HG03025 (cell line): ENCODE results near the gene PCSK1N.
"Not testable (repeated sequence)": the region's sequence is repeated elsewhere in the genome, so short reads cannot be mapped to it uniquely, and the experiment has no call there.

Experiments
- ATAC-seq: cut with Tn5 transposase; IDR thresholded peaks from one replicate; pipeline ENCODE4 v1.9.1; 2021; ENCODE audit warnings: mild to moderate bottlenecking, moderate library complexity; ENCODE audit not compliant: unreplicated experiment, low FRiP score

Gene PCSK1N, protein sequence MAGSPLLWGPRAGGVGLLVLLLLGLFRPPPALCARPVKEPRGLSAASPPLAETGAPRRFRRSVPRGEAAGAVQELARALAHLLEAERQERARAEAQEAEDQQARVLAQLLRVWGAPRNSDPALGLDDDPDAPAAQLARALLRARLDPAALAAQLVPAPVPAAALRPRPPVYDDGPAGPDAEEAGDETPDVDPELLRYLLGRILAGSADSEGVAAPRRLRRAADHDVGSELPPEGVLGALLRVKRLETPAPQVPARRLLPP

DNA sequence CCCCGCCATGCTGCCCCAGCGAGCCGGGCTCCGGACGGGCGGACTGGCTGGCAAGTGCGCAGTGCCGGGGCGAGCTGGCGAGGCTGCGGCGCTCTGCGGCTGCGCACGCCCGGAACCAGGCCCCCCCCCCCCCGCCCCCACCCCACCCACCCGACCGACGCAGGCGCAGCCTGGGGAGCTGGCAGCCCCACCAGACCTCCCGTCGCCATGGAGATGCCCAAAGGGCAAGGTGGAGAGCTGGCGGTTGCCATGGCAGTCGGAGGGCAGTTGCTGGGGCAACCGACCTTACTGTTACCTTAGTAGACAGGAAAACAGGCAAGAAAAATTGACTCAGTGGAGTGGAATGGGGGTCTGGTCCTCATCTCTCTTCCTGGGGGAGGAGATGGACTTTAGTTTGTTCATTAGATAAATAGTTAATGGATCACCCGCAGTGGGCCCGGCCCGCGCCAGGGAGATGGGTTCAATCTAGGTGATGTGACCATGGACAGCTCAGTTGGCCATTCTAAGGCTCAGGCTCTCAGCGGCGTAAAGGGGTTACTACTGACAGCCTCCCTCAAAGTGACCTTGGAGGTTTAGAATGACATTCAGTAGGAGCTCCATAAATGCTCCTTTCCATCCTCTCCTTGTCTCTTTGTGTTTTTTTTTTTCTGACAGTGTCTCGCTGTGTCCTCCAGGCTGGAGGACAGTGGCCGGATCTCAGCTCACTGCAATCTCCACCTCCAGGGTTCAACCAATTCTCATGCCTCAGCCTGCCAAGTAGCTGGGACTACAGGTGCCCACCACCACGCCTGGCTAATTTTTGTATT lies at the start of gene PCSK1N:
Gene PCSK1N (minus strand): TSS at position 87 of the 806 bp plus-strand sequence. CDS start 78 bp downstream, at position 9.
- no peak for ATAC-seq

DNA sequence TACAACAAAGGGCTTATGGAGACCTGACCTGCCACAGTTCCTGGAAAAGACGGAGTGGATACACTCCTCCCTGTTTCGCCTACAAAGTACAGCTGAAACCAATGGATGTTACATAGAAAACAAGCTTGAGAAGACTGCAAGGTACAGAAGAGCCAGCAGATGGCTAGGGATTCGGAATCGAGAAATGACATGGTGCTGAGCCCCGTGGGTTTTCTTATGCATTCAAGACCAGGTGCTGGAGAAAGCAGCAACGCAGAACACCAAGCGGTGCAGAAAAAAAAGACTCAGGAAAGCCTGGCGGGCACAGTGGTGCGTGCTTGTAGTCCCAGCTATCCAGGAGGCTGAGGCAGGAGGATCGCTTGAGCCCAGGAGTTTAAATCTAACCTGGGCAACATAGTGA lies 48.3 kb upstream of the PCSK1N start:
- ATAC-seq, result no peak

DNA sequence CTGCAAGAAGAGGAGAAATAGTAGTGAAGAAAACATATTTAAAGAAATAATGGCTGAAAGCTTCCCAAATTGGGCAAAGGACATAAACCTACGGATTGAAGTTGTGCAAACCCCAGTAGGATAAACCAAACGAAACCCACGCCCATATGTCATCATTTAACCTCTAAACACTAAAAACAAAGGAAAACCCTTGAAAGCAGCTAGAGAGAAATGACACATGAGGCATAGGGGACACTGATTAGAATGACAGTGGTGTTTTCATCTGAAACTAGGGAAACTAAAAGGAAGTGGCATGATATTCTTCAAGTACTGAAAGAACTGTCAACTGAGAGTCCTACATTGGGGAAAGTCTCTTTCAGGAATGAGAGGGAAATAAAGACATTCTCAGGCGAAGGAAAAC lies 41.5 kb upstream of the PCSK1N start:
- ATAC-seq, result not testable (repeated sequence)

DNA sequence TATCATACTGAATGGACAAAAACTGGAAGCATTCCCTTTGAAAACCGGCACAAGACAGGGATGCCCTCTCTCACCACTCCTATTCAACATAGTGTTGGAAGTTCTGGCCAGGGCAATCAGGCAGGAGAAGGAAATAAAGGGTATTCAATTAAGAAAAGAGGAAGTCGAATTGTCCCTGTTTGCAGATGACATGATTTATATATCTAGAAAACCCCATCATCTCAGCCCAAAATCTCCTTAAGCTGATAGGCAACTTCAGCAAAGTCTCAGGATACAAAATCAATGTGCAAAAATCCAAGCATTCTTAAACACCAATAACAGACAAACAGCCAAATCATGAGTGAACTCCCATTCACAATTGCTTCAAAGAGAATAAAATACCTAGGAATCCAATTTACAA lies 36.6 kb upstream of the PCSK1N start:
- ATAC-seq, result not testable (repeated sequence)

DNA sequence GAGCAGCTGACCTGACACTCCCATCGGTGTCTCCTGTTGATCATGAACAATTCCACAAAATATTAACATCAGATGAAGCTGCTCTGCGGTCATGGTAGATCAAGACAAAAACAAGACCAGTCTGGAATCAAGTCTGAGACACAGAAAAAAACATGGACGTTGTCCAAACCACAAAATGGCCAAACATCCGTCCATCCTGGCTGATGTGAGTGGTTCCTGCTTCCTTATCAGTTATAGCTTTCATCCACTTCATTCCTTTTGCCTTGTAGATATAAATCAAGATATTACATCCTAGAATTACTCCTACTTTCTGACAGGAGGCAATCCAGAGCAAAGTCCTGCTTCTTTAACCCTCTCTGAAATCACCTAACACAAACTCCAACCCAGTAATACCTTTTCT lies 28.8 kb upstream of the PCSK1N start:
- ATAC-seq, result no peak

DNA sequence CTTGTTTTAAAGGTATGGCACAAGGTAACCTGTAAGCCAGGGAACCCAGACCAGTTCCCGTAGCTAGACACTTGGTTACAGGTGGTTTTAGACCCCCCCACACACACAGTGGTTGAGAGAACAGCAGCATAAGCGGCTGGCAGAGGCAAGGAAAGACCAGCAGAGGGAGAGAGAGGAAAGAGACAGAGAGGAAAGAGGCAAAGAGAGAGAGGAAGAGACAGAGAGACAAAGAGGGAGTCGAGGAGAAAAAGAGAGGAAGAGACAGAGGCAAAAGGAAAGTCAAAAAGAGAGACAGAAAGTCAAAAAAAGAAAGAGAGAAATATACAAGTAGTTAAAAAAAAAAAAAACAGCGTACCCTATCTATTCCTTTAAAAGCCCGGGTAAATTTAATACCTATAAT lies 19.5 kb upstream of the PCSK1N start:
- no peak for ATAC-seq

DNA sequence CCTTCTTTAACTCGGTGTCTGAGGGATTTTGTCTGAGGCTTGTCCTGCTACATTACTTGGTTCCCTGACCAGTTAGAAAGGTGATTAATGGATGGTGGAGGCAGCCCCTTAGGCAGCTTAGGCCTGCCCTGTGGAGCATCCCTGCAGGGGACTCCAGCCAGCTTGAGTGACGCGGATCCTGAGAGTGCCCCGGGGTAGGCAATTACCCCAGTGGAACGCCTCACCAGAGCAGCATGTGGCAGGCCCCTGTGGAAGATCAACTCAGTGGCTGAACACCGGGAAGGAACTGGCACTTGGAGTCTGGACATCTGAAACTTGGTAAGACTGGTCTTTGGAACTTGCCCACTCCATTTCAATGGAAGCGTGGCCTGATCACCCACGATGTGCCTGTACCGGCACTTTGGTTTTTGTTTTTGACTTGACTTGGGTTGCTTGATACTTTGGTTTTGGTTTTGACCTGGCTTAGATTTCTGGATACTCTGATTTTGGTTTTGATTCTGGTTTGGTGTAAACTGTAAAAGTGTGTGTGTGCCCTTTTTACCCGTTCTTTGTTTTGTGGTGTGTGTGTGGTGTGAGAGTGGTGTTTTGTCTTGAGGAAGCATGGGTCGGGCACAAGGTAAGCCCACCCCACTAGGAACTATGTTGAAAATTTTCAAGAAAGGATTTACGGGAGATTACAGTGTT lies 18.9 kb upstream of the PCSK1N start:
- ATAC-seq, result not testable (repeated sequence)

DNA sequence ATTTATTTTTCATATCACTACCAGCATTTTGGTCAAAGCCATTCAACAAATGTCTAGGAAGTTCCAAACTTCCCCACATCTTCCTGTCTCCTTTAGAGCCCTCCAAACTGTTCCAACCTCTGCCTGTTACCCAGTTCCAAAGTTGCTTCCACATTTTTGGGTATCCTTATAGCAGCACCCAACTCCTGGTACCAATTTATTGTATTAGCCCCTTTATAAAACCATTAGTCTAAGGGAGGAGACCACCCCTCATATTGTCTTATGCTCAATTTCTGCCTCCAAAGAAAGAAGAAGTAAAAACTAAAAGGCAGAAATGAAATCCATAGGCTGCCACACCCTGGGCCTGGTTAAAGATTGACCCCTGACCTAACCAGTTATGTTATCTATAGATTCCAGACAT lies 18.1 kb upstream of the PCSK1N start:
- not testable (repeated sequence) for ATAC-seq

DNA sequence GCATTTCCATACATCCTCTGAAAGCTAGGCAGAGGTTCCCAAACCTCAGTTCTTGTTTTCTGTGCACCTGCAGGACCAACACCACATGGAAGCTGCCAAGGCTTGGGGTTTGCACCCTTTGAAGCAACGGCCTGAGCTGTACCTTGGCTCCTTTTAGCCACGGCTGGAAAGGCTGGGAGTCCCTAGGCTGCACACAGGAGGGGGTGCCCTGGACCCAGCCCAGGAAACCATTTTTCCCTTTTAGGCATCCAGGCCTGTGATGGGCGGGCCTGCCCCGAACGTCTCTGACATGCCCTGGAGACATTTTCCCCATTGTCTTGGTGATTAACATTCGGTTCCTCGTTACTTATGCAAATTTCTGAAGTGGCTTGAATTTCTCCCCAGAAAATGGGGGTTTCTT lies 17.4 kb upstream of the PCSK1N start:
- ATAC-seq, result no peak

DNA sequence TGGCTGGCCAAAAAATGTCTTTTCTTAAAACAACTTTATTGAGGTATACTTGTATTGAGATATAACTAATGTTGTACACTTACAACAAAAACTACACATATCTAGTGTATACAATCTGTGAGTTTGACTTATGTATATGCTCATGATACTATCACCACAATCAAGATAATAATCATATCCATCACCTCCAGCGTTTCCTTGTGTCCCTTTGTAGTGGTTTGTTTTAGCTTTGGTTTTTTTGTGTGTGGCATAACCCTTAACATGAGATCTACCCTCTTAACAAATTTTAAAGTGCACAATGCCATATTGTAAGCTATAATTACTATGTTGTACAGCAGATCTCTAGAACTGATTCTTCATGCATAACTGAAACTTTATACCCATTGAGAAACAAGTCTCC lies 13.4 kb upstream of the PCSK1N start:
- ATAC-seq, result no peak

DNA sequence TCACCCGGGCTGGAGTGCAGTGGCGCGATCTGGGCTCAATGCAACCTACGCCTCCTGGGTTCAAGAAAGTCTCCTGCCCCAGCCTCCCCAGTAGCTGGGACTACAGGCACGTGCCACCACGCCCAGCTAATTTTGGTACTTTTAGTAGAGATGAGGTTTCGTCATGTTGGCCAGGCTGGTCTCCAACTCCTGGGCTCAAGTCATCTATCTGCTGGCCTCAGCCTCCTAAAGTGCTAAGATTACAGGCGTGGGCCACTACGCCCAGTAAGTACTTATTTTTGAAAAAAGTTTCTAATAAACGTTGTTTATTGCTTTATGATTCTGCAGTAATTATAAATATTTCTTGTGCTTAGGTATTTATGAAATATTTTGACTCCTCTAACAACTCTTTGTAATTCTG lies 4.3 kb upstream of the PCSK1N start:
- ATAC-seq, result no peak

DNA sequence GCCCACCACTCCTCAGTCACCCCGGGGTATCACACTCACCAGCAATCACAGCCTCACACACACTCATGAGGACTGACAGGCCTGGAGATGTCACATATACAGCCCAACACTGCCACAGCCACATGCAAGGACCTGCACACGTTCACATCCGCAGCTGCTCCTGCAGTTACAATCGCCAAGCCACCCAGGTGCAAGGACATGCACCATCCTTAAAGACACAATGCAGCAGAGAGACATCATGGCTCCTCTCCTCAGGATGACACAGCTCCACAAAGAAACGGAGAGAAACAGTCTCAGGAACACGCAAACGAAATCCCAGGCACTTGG lies 1.1 kb downstream of the PCSK1N start:
- ATAC-seq, result no peak

DNA sequence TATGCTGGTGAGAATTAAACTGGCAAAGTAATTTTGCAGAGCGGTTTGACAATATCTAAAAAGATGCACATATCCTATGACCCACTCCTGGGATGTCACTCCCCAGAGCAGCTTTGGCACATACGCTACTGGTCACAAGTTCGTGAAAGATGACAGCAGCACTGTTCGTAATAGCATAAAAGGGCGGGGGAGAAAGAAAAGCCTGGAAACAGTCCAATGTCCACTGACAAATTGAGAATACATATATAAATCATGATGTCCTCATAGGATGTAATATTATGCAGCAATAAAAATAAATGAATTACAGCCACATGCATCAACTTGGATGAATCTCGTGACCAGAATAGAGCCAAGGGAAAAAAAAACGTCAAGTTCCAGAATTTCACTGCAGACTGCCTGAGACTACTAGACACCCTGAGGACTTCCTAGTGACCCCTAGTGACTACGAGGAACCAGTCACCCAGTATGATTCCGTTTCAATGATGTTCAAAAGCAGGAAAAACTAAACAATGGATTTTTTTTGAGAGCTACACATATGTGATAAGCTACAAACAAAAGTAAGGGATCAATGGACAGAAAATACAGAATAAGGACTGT lies 1.8 kb downstream of the PCSK1N start:
- ATAC-seq, result no peak

DNA sequence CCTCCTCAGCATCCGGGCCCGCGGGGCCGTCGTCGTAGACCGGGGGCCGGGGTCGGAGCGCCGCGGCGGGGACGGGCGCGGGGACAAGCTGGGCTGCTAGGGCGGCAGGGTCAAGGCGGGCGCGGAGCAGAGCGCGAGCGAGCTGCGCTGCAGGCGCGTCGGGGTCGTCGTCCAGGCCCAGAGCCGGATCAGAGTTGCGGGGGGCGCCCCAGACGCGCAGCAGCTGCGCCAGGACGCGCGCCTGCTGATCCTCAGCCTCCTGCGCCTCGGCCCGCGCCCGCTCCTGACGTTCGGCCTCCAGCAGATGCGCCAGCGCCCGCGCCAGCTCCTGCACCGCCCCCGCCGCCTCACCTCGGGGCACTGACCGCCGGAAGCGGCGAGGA lies 3.5 kb downstream of the PCSK1N start:
- no peak for ATAC-seq

DNA sequence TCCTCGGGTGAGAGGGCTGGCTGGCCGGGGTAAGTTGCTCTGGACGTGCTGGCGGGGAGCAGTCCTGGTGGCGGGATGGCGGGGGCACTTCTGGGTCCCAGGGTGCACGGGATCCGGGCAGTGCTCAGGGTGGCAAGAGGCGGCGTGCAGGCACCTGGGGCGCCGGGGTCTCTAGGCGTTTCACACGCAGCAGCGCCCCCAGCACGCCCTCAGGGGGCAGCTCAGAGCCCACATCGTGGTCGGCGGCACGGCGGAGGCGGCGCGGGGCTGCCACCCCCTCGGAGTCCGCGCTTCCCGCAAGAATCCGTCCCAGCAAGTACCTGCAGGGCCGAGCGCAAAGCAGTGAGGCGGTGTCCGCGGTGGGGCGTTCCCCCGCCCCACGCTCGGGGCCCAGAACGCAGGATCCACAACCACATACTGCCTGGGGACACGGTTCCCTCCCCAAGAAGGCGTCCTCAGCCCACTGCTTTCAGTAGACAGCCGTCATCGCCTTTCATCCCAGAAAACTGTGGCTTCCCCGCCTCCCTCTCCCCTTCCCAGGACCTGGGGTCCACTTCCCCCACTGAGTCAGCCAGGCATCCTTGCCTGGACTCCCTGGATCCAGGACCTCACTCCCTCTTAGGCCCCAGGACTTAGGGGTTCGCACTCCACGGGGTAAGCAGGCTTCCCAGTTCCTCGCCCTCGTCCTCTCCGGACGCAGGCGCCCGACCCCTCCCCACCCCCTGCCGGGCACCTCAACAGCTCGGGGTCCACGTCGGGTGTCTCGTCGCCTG lies 4.1 kb downstream of the PCSK1N start:
- no peak for ATAC-seq

DNA sequence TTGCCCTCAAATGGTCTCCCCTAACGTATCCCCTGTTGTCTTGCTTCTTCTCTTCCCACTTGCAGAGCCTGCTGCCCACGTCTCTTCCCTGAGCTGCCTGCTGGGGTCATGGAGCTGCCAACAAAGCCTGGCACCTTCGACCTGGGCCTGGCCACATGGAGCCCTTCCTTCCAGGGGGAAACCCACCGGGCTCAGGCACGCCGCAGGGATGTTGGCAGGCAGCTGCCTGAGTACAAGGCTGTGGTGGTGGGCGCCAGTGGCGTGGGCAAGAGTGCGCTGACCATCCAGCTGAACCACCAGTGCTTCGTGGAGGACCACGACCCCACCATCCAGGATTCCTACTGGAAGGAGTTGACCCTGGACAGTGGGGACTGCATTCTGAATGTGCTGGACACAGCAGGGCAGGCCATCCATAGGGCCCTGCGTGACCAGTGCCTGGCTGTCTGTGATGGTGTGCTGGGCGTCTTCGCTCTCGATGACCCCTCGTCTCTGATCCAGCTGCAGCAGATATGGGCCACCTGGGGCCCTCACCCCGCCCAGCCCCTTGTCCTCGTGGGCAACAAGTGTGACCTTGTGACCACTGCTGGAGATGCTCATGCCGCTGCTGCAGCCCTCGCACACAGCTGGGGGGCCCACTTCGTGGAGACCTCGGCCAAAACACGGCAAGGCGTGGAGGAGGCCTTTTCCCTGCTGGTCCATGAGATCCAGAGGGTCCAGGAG lies 6.2 kb downstream of the PCSK1N start:
- no peak for ATAC-seq

DNA sequence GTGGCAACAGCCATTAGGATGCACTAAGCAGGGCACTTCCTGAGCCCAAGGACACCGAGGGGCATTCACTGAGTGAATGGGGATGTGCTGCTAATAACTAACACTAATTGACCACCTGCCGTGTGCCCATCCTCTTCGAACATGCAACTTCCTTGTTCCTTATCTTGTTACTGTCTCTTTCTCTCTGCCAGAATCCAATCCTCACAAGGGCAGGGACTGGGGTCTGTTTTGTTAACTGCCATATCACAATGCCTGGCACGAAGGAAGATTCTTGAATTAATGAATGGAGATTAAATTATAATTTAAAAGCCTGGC lies 7.8 kb downstream of the PCSK1N start:
- ATAC-seq, result no peak

DNA sequence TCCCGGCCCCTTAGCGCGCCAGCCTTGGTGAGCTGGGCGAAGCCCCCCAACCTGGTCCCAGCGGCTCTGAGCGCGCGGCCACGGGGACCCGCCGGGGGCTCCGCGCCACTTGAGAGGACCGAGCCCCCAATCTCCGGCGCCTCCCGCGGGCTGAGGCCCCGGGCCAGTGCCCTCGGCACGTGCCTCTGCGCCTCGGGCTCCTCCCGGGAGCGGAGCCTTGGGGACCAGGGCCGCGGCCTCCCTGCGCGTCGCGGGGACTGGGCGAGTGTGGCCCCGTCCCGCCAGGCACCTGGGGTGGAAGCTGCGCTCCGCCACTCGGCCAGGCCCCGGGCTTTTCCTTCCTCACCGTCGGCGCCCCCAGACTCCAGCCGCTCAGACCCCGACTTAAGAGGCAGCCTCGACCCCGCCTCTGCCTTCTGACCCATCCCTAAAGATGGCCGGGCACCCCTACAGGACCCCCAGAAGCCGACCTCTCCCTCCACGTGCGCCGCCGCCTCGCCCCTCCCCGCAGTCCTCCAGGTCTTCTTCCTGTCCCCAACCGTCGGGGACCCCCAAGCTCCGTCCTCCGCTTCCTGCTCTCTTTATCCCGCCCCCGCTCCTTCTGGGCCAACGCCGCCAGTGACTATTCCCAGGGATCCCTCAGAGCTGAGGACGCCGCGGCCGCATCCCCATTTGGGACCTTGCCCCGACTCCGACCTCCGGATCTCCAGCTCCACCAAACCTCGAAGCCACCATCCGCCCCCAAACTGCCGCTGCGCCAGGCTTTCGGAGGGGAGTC lies 8.3 kb downstream of the PCSK1N start:
- no peak for ATAC-seq

DNA sequence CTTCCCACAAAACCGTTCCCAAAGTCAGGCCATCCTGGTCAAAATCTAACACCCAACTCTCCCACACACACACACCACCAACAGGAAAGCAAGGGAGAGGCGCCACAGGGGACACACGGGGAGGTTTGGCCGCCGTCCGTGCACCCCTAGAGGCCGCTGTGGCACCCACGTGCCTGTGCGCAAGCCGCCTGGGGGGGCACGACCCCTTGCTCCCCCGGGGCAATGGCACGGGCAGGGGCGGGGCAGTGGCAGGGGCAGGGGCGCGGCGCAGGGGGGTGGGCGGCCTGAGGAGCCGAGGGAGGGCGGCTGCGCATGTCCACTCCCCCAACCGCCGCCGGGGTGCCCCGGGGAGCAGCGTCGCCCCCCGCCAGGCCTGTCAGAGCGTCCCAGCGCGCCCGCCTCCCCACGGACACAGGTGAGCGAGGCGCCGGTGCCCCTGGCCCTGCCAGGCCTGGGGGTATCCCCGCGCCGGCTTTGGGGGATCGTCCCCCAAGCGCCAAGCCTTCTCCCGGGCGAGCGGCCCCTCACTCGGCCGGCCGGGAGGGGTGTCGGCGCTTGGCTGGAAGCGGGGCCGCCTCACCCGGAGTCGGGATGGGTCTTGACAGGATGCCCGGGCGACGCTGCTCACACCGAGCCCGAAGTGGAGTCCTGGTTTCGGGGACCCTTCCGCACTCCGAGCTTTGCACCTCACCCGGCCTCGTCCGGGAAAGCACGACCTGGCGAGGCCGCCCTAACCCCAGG lies 9.1 kb downstream of the PCSK1N start, which contains the start of gene ERAS:
Gene ERAS (plus strand): TSS at position 379 of the 741 bp plus-strand sequence. CDS start 2,611 bp downstream, outside the sequence.
- ATAC-seq, result no peak
